Measurements from ENCODE around the gene PDZRN4. TPM values are rescaled to one million over a fixed set of nuclear protein-coding genes. Genes with fewer than 3 reads are reported as not detected.

PDZRN4 gene
- total and polyA plus RNA-seq, 8 donors, result 0.58 to 29.0 (median 2.2) TPM

DNA sequence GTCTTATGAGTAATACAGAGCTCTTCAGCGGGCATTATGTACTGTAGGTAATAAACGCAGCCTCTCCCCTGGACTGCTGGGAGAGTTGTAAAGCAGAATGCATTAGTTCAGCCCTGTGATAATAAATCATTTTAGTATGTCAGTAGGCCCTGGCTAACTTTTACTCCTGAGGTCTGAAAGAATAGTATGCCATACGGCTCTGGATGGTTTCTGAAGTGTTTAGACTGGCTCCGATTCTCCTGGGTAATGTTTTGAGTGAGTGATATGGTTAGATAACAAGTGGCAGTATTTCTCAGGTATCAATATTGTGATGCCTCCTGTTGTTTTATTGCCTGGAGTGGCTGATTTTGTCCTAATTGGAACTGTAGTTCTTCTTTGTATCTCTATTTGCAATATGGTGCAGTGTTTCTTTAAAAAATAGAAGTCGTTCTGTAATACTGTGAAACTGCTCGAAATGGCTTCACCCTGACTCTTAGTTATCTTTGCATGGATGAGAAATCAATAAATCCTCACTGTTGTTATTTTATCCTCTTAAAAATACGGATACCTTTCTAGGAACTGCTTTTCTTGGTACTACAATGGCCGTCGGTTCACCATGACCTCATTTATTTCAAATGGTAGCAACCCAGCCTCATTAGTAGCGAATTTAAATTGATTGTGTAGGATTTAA is 100.2 kb downstream of the PDZRN4 start:
- Histone ChIP-seq H3K9me3 (no peaks in the 10 kb centered on the region), H3K27me3 (no peaks in the 10 kb centered on the region), H3K4me3 (no peak overlapping the region), H3K4me1 (peaks cover 0 to 31% (median 2%) of the 10 kb centered on the region in 4 donors), H3K27ac (no peak overlapping the region), H3K36me3 (no peaks in the 10 kb centered on the region)
- 55 to 67% (median 63%) methylated on average over 10 of the region's 10 CpGs for WGBS, 5 donors
- TF ChIP-seq, protein P1, sequence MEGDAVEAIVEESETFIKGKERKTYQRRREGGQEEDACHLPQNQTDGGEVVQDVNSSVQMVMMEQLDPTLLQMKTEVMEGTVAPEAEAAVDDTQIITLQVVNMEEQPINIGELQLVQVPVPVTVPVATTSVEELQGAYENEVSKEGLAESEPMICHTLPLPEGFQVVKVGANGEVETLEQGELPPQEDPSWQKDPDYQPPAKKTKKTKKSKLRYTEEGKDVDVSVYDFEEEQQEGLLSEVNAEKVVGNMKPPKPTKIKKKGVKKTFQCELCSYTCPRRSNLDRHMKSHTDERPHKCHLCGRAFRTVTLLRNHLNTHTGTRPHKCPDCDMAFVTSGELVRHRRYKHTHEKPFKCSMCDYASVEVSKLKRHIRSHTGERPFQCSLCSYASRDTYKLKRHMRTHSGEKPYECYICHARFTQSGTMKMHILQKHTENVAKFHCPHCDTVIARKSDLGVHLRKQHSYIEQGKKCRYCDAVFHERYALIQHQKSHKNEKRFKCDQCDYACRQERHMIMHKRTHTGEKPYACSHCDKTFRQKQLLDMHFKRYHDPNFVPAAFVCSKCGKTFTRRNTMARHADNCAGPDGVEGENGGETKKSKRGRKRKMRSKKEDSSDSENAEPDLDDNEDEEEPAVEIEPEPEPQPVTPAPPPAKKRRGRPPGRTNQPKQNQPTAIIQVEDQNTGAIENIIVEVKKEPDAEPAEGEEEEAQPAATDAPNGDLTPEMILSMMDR (IDR thresholded peaks at IDR 0.05), result no peak
- no peak for TF ChIP-seq EP300 (IDR thresholded peaks at IDR 0.05)
- no peak for TF ChIP-seq POLR2AphosphoS5 (IDR thresholded peaks at IDR 0.05)
- TF ChIP-seq POLR2A (IDR thresholded peaks at IDR 0.05), result no peak
- DNase-seq, result no peak
- intact Hi-C loops (cut with DNase I; ENCODE audit: low total_unique reads), result no loop called here

DNA sequence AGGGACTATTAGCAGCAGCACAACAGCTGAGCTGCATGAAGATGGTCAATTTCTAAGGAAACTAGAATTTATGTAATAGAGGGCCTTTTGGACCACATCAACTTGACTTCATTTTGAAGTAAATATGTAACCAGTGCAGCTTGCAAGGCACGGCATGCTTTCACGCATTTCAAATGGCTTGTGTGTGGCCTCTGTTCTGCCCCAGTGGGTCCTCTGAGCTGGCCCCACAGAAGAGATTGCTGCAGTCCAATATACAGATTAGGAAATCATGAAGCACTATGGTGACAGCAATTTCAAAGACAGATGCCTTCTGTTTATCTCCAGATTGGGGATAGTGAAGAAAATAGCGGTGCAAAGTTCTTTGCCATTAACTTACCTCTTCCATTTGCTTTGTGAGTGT is 101.4 kb downstream of the PDZRN4 start:
- 83 to 91% (median 86%) methylated on average over 3 of the region's 3 CpGs for whole genome bisulfite sequencing, 5 donors
- Histone ChIP-seq H3K27ac (no peak overlapping the region), H3K4me1 (peaks cover 0 to 31% (median 2%) of the 10 kb centered on the region in 4 donors), H3K4me3 (no peak overlapping the region), H3K9me3 (no peaks in the 10 kb centered on the region), H3K36me3 (no peaks in the 10 kb centered on the region), H3K27me3 (no peaks in the 10 kb centered on the region)
- TF ChIP-seq, protein P1 (IDR thresholded peaks at IDR 0.05), result no peak
- TF ChIP-seq POLR2AphosphoS5 (IDR thresholded peaks at IDR 0.05), result no peak
- TF ChIP-seq EP300 (IDR thresholded peaks at IDR 0.05), result no peak
- no peak for TF ChIP-seq POLR2A (IDR thresholded peaks at IDR 0.05)
- DNase-seq, result no peak
- intact Hi-C loops (cut with DNase I; ENCODE audit: low total_unique reads), result no loop called here

DNA sequence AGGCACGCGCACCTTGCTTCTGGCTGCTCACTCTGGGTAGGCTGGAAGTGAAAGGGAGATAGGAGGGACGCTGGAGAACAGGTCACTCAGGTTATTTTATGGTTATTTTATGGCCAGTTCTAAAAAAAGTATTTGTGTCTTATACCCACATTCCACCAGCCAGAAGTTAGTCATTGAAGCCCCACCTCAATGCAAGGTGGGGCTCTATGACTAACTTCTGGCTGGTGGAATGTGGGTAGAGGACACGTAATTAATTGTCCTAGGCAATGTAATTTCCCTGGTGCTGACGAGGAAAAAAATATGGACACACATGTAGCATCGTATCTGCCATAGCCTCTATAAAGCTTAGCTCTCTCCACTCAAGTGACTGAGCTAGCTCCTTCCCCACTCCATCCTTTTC is 104.9 kb downstream of the PDZRN4 start:
- no peak overlapping the region for H3K4me3 ChIP-seq
- 77 to 89% (median 86%) methylated on average over 6 of the region's 6 CpGs for WGBS, 5 donors
- DNase-seq, result no peak
- H3K27me3 ChIP-seq, result no peaks in the 10 kb centered on the region
- H3K4me1 ChIP-seq, result peaks cover 0 to 14% (median under 1%) of the 10 kb centered on the region in 4 donors
- TF ChIP-seq POLR2AphosphoS5 (IDR thresholded peaks at IDR 0.05), result no peak
- TF ChIP-seq, protein P1 (IDR thresholded peaks at IDR 0.05), result no peak
- TF ChIP-seq POLR2A (IDR thresholded peaks at IDR 0.05), result no peak
- no peak for TF ChIP-seq EP300 (IDR thresholded peaks at IDR 0.05)
- no peaks in the 10 kb centered on the region for H3K9me3 ChIP-seq
- intact Hi-C loops (cut with DNase I; ENCODE audit: low total_unique reads), result no loop called here
- no peaks in the 10 kb centered on the region for H3K36me3 ChIP-seq
- H3K27ac ChIP-seq, result no peak overlapping the region

DNA sequence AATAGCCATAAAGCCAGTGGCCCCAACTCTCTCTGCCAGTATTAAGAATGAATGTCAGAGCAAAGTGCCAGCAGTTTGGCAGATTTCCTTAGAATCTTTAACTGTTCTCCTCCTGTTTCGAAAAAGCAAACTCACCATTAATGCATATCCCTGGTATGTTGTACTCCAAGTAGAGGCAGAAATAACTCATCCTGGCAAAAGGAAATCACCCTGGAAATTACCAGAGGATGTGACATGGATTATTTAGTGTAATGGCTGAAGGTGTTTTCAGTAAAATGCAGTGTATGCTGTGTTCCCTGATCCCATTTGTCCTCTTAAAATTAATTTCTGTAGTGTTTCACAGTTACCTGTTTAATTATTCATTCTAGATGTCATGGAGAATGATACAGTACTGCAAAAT is 105.3 kb downstream of the PDZRN4 start:
- 84 to 95% (median 89%) methylated on average over 1 of the region's 1 CpG for WGBS, 5 donors
- no peaks in the 10 kb centered on the region for H3K27me3 ChIP-seq
- no peaks in the 10 kb centered on the region for H3K9me3 ChIP-seq
- peaks cover 0 to 10% (median 0%) of the 10 kb centered on the region in 4 donors for H3K4me1 ChIP-seq
- H3K4me3 ChIP-seq, result no peak overlapping the region
- intact Hi-C loops (cut with DNase I; ENCODE audit: low total_unique reads), result no loop called here
- no peak for DNase-seq
- TF ChIP-seq POLR2AphosphoS5 (IDR thresholded peaks at IDR 0.05) (no peak), POLR2A (IDR thresholded peaks at IDR 0.05) (no peak), EP300 (IDR thresholded peaks at IDR 0.05) (no peak)
- TF ChIP-seq, protein P1 (IDR thresholded peaks at IDR 0.05), result no peak
- H3K27ac ChIP-seq, result no peak overlapping the region
- no peaks in the 10 kb centered on the region for H3K36me3 ChIP-seq

All from stomach (tissue), 9 donors.